ENCODE data around the gene RHBDD1.
A peak's percentile ranks its signal among the peaks of the same experiment; 100 is the strongest.
"Not testable (repeated sequence)": the region's sequence is repeated elsewhere in the genome, so short reads cannot be mapped to it uniquely, and the experiment has no call there.

The RHBDD1 gene

DNA sequence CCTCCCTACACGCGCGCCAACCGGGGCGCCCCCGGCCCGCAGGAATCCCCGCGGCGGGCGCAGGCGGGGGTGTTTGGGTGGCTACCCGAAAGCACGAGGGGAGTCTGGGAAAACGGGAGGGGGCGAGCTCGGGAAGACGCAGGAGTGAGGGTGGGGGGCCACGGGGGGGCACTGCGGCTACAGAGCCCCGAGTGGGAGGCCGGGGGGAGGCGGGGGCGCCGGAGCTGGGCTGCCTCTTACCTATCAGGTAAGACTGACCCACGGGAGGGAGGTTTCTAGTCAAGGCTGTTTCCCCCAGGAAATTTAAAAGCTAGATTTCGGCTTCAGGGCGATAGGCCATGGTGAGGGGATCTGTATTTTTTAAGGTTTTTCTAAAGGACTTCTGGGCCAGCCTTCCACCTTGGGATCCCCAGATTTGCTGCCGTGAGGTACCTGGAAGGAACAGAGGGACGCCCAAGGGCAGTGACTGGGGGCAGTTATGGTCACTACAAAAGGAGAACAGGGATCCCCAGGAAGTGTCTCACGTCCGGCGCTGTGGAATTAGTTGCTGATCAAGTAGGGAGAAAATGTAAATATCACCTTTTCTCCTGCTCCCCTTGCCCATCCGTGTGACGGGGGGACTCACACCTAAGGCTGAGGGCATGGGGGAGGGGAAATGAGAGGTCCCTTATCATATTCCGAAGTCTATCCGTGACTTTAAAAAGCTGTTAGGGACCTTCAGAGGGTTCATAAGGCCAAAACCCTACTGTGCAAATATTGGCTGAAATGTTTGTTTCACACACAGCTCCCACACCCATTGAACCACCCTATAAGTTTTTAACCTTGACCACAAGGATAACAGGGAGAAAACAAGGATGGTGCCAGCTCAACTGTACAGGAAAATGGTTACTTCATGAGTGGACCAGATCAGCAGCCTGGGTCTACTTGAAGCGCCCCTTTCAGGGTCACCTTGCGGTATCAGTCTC, 35.6 kb upstream of the RHBDD1 start:
- peak; percentile 23 for DNase-seq (ENCODE audit: low spot score)

DNA sequence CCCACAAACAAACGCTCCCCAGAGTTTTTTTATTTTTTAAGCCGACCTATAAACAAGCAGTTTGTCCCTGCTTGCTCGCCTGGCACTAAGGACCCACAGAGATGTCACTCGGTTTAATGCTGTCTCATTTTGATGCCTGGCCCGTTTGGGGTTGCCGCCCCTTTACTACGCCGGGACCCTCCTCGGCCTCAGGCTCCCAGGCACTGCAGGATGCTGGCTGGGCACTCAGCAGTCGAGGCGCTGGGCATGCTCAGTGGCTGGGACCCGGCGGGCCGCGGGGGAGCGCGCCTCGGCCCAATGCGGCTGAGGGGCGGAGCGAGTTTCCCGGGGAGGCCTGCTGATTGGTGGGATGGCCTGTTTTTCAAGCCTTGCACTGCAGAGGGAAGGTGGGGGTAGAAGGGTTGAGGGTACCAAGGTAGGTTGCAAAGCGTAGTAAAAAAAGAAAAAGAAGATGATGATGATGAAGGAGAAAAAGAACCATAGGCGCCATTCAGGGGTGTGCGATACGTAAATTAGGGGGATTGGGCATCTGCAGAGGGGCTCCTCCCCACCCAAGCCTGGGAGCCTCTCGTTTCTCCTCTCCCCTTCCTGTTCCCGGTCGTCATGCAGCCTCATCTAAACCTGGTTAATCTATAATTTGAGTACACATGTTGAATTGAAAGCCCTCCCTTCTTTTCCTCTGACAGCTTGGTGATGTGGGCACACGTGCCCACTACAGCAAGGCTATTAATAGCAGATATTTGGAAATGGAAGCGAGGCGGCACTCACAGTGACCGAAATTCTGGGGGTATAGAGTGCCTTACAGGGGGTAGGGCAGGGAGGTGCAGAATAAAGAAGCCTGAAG, 34.7 kb upstream of the RHBDD1 start:
- peak; percentile 93 for DNase-seq (ENCODE audit: low spot score)

DNA sequence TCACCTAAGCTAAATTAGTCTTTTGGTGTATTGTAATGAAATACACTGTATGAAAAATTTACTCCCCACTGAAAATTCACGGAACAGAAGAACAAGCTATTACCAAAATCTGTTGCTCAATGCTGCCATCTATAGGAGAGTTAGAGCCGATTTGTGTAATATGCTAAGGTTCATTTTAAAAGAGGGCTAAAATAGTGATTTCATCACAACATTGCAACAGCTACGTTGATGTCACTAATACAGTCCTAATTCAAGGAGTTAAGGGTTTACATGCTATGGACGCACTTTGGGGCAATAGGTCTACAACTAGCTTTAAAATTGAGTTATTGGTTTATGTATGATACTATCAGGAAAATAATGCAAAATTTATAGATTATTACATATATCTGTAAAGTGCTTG, 33.3 kb upstream of the RHBDD1 start:
- DNase-seq (ENCODE audit: low spot score): peak; percentile 74

DNA sequence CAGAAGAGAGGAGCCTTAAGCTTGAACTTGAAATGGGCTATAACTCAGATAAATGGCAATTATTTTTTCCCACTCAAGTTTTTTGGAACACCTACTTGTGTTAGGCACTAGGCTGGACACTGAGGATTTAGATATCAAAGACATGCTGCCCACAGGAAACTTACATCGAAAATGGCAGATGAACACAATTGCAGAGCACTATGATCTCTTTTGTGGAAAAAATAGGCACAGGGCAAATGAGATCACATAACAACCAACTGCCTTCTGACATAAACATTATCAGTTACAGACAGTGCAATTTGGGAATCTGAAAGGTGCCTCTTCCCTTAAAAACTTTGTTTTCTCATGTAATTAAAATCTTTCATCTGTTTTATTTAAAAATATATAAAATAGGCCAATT, 32.4 kb upstream of the RHBDD1 start:
- no peak for DNase-seq (ENCODE audit: low spot score)

DNA sequence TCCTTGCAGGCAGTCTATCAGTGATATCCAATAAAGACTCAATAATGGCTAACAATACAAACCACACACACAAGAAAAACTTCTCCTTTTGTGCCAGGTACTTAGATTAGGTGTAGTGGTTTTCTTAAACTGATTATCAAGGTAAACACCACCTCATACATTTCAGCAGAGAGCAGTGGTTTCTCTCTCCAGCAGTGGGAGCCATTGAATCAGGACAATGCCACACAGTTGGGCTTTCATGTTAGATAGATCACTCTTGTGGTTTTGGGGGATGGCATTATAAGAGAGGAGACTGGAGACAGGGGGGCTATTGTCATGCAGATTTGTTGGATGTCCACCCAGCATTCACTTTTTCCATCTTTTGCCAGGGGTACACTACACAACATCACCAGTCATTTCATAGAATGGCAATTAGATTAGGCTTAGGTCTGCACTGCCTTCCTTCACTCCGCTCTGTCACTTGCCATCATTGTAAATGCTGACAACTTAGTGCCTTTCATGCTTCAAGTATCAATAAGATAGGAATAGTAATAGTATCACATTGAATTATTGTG, 22.6 kb upstream of the RHBDD1 start:
- DNase-seq (ENCODE audit: low spot score): no peak

DNA sequence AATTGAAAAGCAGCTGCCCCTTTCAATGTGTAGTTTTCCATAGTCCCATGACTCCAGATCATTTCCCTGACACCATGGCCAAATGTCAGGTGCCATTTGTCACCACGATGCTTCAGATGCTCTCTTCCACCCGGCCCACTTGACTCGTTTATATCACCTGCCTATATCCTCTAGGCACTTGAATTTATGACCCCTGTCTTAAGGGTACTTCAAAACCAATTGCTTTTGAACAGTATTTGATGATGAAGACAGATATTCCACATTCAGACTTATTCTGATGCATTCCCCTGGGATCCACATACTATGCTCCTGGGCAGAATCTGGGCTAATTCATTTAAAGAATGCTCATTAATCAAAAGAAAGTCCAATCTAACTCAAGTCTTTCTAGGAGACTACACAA, 16.9 kb upstream of the RHBDD1 start:
- no peak for DNase-seq (ENCODE audit: low spot score)

DNA sequence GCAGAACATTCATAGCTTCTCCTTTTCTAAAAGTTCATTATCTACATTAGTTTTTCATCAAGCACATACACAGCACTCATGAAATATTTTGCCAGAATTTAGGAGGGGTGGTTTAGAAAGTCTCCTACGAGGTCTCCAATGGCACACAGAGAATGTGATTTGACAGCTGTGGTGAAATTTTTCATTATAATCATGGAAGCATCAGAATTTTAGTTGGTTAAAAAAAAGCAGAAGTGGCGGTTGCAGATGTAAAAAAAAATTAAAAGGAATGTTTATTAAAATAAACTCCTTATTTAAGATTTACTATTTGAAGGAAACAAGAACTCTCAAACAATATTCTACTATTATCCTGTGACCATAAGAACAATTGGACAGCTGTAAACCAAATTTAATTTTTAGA, 10.8 kb upstream of the RHBDD1 start:
- DNase-seq (ENCODE audit: low spot score): no peak

DNA sequence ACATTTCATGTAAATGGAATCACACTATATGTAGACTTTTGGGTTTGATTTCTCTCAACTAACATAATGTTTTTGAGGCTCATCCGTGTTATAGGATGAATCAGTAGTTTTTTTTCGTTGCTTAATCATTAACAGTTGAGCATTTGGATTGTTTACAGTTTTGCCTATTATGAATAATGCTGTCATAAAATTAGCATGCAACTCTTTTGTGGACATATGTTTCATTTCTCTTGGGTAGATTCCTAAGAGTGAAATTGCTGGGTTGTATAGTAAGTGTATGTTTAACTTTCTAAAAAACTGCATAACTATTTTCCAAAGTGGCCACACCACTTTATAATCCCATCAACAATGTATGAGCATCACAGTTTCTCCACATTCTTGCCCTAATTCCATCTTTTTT, 7.7 kb upstream of the RHBDD1 start:
- DNase-seq (ENCODE audit: low spot score): no peak

DNA sequence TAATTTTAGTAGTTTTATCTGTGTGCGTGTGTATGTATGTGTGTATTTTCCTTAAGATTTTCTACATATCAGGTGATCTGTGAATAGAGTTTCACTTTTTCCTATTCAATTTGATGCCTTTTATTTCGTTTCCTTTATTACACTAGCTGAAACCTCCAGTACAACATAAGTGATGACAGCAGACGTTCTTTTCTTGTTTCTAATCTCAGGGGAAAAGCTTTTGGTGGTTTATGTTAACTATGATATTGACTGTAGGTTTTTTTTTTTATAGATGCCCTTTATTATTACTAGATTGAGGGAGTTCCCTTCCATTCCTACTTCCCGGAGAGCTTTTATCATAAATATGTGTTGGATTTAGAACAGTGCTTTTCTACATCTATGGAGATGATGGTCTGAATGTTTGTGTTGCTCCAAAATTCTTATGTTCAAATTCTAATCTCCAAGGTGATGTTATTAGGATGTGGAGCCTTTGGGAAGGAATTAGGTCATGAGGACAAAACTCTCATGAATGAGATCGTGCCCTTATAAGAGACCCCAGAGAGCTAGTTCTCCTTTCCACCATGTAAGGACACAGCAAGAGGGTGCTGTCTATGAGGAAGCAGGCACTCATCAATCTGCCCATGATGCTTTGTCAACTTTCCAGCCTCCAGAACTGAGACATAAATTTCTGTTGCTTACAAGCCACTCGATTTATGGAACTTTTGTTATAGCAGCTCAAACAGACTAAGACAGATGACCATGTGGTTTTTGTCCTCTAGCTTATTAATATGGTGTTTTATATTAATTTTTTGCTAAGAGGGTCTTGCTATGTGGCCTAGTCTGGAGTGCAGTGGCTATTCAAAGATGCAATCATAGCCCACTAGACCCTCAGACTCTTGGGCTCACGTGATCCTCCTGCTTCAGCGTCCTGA, 5.9 kb upstream of the RHBDD1 start:
- DNase-seq (ENCODE audit: low spot score): no peak

DNA sequence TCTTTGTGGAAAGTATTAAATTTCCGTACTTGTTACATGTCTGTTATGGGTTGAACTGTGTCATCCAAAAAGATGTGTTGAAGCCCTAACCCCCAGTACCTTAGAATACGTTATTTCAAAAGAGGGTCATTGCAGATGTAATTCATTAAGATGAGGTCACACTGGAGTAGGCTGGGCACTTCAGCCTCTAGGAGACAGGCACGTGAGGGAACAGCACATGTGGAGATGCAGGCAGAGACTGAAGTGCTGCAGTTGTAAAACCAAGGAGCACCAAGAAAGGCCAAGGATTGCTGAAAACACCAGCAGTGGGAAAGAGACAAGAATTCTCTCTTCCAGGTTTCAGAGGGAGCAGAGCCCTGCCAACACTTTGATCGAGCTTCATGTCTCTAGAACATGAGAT, 4.6 kb upstream of the RHBDD1 start:
- DNase-seq (ENCODE audit: low spot score): no peak

DNA sequence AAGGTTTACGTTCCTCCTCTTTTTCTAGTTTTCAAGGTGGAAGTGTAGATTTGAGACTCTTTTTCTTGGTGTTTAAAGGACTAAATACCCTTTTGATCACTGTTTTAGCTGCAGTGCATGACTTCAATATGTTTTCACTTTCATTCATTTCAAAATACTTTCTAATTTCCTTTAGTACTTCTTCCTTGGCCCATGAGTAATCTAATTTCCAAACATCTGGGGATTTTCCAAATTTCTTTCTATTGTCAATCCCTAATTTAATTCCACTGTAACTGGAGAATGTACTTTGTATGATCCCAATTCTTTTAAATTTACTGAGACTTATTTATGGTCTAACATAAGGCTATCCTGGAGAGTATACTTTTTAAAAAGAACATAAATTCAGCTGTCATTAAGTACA, 3.8 kb upstream of the RHBDD1 start:
- no peak for DNase-seq (ENCODE audit: low spot score)

DNA sequence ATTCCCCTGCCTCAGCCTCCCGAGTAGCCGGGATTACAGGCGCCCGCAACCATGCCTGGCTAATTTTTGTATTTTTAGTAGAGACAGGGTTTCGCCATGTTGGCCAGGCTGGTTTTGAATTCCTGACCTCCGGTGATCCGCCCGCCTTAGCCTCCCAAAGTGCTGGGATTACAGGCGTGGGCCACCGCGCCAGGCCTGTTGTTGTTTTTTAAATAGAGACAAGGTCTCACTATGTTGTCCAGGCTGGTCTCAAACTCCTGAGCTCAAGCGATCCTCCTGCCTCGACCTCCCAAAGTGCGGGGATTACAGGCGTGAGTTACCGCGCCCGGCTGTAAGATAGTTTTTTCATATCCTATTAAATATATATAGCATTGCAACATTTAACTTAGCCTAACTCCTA, 974 bp upstream of the RHBDD1 start:
- not testable (repeated sequence) for DNase-seq (ENCODE audit: low spot score)

DNA sequence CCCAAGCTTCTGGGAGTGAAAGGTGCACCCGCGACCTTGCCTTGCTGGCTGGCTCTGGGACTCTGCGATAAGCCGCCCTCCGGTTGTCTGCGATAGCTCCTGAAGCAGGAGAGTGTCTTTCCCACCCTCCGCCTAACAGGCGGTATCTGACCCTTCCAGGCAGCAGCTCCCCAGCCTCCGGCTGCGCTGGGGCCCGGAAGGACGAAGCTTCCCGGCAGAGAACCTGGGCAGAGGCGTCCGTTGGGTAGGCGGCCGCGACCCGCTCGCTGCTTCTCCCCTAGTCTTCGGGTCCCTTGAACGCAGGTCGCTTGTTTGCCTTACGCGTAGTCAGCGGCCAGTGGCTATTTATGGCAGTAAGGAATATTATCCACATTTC, 446 bp upstream of the RHBDD1 start:
- DNase-seq (ENCODE audit: low spot score): no peak

DNA sequence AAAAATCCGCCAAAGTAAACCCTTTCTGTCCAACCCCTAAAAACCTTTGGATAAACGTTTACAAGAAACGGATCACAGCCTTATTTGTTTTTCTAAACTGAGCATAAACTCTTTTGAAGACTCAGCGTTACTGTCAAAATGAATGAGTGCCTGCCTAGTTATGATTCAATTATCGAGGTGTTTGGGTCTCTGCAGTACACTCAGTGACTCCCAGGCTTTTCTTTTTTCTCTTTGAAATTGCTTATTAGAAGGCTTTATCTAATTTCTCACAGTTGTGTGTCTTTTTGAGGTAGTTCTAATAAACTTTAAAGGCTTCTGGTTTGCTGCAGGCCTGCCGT, 663 bp downstream of the RHBDD1 start:
- no peak for DNase-seq (ENCODE audit: low spot score)

DNA sequence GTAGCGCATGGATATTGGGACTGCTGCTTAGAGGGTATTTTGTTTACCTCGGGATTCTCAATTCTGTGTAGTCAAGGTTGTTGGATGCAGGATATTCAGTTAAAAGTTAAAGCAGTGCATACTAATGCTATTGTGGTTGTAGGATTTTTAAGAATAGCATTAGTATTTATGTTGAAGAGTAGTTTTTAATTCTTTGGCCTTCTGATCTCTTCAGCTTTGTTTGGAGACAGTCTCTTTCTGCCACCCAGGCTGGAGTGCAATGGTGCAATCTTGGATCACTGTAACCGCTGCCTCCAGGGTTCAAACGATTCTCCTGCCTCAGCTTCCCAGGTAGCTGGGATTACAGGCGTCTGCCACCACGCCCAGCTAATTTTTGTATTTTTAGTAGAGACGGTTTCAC, 1.5 kb downstream of the RHBDD1 start:
- no peak for DNase-seq (ENCODE audit: low spot score)

DNA sequence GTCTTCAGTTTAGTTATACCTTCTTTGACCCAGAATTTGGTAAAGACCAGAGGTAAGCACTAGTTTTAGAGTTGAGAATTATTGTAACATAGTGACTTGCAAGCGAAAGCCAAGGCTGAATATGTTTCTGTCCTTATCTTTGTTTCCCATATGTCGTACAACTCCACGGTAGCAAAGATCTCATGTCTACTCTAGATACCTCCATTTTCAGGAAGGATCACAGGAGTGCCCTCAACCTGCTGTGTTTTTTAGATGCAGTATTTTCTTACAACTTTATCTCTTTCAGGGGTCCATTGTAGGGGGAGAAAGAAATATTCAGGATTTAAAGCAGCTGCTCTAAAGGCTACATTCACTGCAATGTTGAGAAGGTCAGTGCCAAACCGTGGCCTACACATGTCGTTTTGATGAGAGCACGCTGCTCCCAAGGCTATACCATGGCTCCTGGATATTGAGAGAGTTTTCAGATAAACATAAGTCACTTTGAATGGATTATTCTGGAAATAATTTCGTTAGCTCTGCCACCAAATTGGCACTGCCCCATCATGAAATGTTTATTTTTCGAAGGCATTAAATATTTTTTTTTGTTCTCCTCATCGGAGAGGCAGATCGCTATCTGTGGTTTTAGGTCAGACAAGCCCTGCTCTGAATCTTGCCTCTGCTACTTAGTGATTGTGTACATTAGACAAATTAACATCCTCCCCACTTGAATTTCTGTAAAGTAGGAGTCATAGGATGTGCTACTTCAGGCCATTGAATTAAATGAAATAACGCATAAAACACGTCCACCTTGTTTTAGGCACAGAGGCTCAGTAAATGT, 2.1 kb downstream of the RHBDD1 start:
- DNase-seq (ENCODE audit: low spot score): no peak

DNA sequence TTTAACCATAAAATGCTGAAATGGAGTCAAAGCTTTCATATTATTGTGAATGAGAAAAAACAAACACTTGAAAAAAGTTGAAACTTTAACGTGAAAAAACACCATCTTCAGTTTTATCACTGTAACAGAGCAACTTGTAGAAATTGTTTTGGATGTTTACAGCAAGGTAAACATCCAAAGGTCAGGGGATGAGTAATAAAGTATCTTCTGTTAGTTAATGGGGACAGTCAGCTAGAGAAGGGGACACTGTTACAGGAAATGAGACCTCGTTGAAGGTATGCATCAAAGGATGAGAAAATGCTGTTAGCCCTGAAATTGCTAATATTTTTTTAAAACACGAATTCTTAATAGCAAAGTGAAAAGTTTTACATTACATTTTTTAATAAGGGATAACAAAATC, 2.9 kb downstream of the RHBDD1 start:
- no peak for DNase-seq (ENCODE audit: low spot score)

DNA sequence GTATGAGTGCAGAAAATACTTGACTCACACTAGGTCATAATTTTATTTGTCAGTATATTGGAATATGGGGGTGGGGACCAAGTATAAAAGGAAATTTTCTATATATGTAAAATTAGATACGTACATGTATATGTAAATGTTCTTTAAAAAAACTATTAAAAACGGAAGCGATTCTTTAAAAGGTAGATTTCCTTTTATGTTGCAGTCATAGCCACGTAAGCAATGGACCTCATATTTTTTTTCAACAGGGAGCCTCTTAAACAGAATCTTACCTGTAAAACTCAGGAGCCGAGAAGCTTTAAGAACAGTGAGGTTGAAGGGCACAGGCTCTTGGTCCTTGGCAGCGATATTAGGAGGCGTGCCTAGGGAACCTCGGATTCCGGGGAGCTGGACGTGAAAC, 3.3 kb downstream of the RHBDD1 start:
- DNase-seq (ENCODE audit: low spot score): no peak

DNA sequence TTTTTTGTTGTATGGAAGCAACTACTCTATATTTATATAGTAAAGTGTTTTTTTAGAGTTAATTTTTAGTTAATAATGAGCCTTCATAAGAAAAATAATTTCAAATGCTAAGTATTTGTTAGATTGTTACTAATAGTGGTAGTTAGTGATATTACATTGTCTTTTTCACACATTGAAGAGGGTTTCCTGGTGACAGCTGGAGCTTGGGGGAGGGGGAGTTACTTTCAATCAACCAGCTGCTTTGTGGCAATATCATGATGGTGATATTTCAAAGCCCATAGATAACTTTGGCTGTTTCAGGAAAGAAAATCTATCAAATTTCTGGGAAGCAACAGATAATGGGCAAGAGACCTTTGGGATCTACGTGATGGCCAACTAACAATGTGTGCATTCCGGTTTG, 4.1 kb downstream of the RHBDD1 start:
- no peak for DNase-seq (ENCODE audit: low spot score)

DNA sequence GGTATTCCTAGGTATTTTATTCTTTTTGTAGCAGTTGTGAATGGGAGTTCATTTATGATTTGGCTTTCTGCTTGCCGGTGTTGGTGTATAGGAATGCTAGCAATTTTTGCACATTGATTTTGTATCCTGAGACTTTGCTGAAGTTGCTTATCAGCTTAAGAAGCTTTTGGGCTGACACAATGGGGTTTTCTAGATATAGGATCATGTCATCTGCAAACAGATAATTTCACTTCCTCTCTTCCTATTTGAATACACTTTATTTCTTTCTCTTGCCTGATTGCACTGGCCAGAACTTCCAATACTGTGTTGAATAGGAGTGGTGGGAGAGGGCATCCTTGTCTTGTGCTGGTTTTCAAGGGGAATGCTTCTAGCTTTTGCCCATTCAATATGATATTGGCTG, 7.1 kb downstream of the RHBDD1 start:
- not testable (repeated sequence) for DNase-seq (ENCODE audit: low spot score)
